Melanocyte of skin (primary cell): ENCODE results near the gene CCNY. TPM values are rescaled to one million over a fixed set of nuclear protein-coding genes. Genes with fewer than 3 reads are reported as not detected.

Experiments
- total RNA-seq, 2 donors: library from RNA; depleted of rRNA; stranded (reverse); fragments of >200 nt; gene quantifications; 2 replicates each; pipeline ENCODE4 v1.2.3, GENCODE V29; 2012

Gene CCNY
- total RNA-seq = 10 to 100 TPM; 22.4 to 24.3 TPM

DNA sequence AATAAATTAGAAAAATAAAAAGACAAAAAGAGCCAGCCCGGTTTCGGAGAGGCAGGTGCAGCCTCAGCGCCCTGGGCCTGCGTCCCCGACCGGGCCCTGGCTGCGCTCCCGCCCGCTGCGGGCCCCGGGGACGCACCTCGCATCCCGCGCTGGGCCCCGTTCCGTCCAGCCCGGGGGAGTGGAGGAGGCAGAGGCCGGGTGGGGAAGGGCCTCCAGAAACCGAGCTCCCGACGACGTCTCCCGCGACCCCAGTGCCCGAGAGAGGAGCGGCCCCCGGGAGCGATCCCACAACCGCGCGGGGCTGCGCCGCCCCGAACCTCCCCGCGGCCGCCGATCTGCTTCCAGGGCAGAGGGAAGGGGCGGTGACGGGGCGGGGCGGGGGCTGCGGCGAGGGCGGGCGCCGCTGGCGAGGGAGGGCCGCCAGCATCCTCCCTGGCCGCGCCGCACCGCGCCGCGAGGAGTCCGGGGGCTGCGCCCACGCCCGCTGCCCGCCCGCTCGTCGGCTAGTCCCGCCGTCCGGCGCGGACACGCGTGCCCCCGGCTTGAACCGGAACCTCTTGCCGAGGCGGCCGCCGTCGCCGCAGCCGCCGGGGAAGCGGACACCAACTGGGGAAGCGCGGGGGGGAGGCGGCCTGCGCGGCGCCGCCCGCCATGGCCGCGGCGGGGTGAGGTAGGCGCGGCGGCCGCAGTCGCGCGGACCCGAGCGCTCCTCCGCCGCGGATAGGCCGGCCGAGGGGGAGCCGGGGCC, at the start of gene CCNY:
Gene CCNY (plus strand): TSS at position 426 of the 748 bp plus-strand sequence. CDS start 545 bp downstream, outside the sequence.

DNA sequence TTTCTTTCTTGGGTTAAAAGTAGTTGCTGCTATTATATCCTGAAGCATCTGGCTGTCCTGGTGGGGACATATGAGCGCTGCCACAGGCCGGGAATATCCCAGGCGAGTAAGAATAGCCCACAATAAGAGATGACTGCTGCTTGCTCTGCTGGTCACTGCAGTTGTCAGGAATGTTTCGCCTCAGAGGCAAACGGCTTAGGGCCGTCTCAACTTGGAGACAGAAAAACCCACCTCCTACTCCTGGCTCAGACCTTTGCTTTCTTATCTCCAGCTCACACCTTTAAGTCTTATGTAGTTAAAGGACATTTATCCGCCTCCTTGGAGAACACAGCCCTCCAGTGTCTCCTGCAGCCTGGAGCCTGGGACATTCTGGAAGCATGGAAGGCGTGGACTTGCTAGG, 268.9 kb downstream of the CCNY start, which contains the start of gene GJD4:
Gene GJD4 (plus strand): TSS at position 151 of the 400 bp plus-strand sequence. CDS start 227 bp downstream, at position 378.

Other genes with a start within 250 kb of the CCNY start
- 10 to 100 TPM; 25.8 to 29.3 TPM for gene CUL2, start 246.2 kb upstream of the CCNY start, total RNA-seq
- 100 to 1,000 TPM in 1 of 2 donors, 10 to 100 TPM in 1; 74.3 to 147 TPM for gene CREM, start 209.7 kb upstream of the CCNY start, total RNA-seq